HG02970 (cell line): ENCODE results near the gene FAM193A.
A peak's percentile ranks its signal among the peaks of the same experiment; 100 is the strongest.
"Not testable (repeated sequence)": the region's sequence is repeated elsewhere in the genome, so short reads cannot be mapped to it uniquely, and the experiment has no call there.

Experiments
- ATAC-seq: cut with Tn5 transposase; IDR thresholded peaks from one replicate; pipeline ENCODE4 v1.9.1; 2021; ENCODE audit warnings: mild to moderate bottlenecking, moderate library complexity, moderate number of reproducible peaks; ENCODE audit not compliant: unreplicated experiment, low FRiP score

The FAM193A gene

GRCh38 chr4:2515830-2516550 lies 20.5 kb upstream of the FAM193A start:
- ATAC-seq, result no peak

GRCh38 chr4:2516635-2517034 lies 19.8 kb upstream of the FAM193A start:
- no peak for ATAC-seq

GRCh38 chr4:2526559-2526958 lies 9.9 kb upstream of the FAM193A start:
- ATAC-seq, result no peak

- no peak for ATAC-seq
Observed at GRCh38 chr4:2534904-2535375, 1.5 kb upstream of the FAM193A start.

- no peak for ATAC-seq
Observed at GRCh38 chr4:2535376-2536192, 863 bp upstream of the FAM193A start.

- ATAC-seq, result peak; percentile 26
Observed at GRCh38 chr4:2537011-2537830, 774 bp downstream of the FAM193A start.

- not testable (repeated sequence) for ATAC-seq
Observed at GRCh38 chr4:2543580-2544191, 7.2 kb downstream of the FAM193A start.

- no peak for ATAC-seq
Observed at GRCh38 chr4:2545321-2546013, 9.0 kb downstream of the FAM193A start.

- ATAC-seq, result no peak
Observed at GRCh38 chr4:2546286-2546823, 9.9 kb downstream of the FAM193A start.

GRCh38 chr4:2546961-2547691 lies 10.7 kb downstream of the FAM193A start:
- ATAC-seq, result not testable (repeated sequence)

GRCh38 chr4:2551118-2551517 lies 14.7 kb downstream of the FAM193A start:
- no peak for ATAC-seq

- no peak for ATAC-seq
Observed at GRCh38 chr4:2552806-2553205, 16.4 kb downstream of the FAM193A start.

GRCh38 chr4:2558301-2558700 lies 21.9 kb downstream of the FAM193A start:
- ATAC-seq, result no peak

- ATAC-seq, result no peak
Observed at GRCh38 chr4:2560167-2560566, 23.7 kb downstream of the FAM193A start.

- no peak for ATAC-seq
Observed at GRCh38 chr4:2565533-2565932, 29.1 kb downstream of the FAM193A start.

- no peak for ATAC-seq
Observed at GRCh38 chr4:2570036-2570435, 33.6 kb downstream of the FAM193A start.

GRCh38 chr4:2570551-2571222 lies 34.2 kb downstream of the FAM193A start:
- ATAC-seq, result no peak

- no peak for ATAC-seq
Observed at GRCh38 chr4:2572076-2572475, 35.6 kb downstream of the FAM193A start.
